ENCODE results near the gene EDA. TPM values are rescaled to one million over a fixed set of nuclear protein-coding genes. Genes with fewer than 3 reads are reported as not detected.

Gene EDA
- total RNA-seq, 4 donors from 2014 or later = 2.8 to 11.7 (median 7.1) TPM

- WGBS, 2 donors (ENCODE audit: low coverage in 1 of 2) = 74 to 80% methylated on average over 1 to 4 of the region's 4 CpGs
- peak; percentile 23 for ATAC-seq
- H3K36me3 ChIP-seq = no peaks in the 10 kb centered on the region
- H3K4me1 ChIP-seq = no peaks in the 10 kb centered on the region
- H3K4me3 ChIP-seq = no peak overlapping the region
- TF ChIP-seq POLR2A (IDR thresholded peaks at IDR 0.05) = no peak
- no peak overlapping the region for H3K27ac ChIP-seq
- no peaks in the 10 kb centered on the region for H3K9me3 ChIP-seq
- no peaks in the 10 kb centered on the region for H3K27me3 ChIP-seq
Observed at GRCh38 chrX:70044541-70045245, 428.8 kb downstream of the EDA start.

- H3K4me1 ChIP-seq = no peaks in the 10 kb centered on the region
- no peak overlapping the region for H3K27ac ChIP-seq
- no peak overlapping the region for H3K4me3 ChIP-seq
- H3K27me3 ChIP-seq = no peaks in the 10 kb centered on the region
- H3K36me3 ChIP-seq = no peaks in the 10 kb centered on the region
- TF ChIP-seq EP300 (IDR thresholded peaks at IDR 0.05) (no peak), POLR2AphosphoS5 (IDR thresholded peaks at IDR 0.05) (no peak), POLR2A (IDR thresholded peaks at IDR 0.05) (no peak), CTCF (IDR thresholded peaks at IDR 0.05) (no peak)
- ATAC-seq = no peak
- H3K9me3 ChIP-seq = no peaks in the 10 kb centered on the region
Observed at GRCh38 chrX:70046978-70047377, 431.1 kb downstream of the EDA start.

- ATAC-seq = no peak
- Histone ChIP-seq H3K36me3 (no peaks in the 10 kb centered on the region), H3K27ac (no peak overlapping the region), H3K4me1 (no peaks in the 10 kb centered on the region), H3K27me3 (no peaks in the 10 kb centered on the region), H3K4me3 (no peak overlapping the region), H3K9me3 (no peaks in the 10 kb centered on the region)
- TF ChIP-seq CTCF (IDR thresholded peaks at IDR 0.05) (no peak), EP300 (IDR thresholded peaks at IDR 0.05) (no peak), POLR2AphosphoS5 (IDR thresholded peaks at IDR 0.05) (no peak), POLR2A (IDR thresholded peaks at IDR 0.05) (no peak)
- 77% methylated on average over 3 of the region's 3 CpGs; no CpG with 5 or more reads in 1 of the 2 donors for WGBS, 2 donors (ENCODE audit: low coverage in 1 of 2)
Observed at GRCh38 chrX:70049406-70049805, 433.5 kb downstream of the EDA start.

GRCh38 chrX:70049925-70050324, 434.0 kb downstream of the EDA start, which contains the start of gene AWAT2:
AWAT2 (minus strand) TSS chrX:70049938; CDS start chrX:70049932, 6 bp downstream.
- WGBS, 2 donors (ENCODE audit: low coverage in 1 of 2) = 73% methylated on average over 2 of the region's 4 CpGs; no CpG with 5 or more reads in 1 of the 2 donors
- Histone ChIP-seq H3K27me3 (no peaks in the 10 kb centered on the region), H3K36me3 (no peaks in the 10 kb centered on the region), H3K9me3 (no peaks in the 10 kb centered on the region), H3K27ac (no peak within 1 kb of the TSS), H3K4me1 (no peaks in the 10 kb centered on the region), H3K4me3 (no peak within 1 kb of the TSS)
- TF ChIP-seq EP300 (IDR thresholded peaks at IDR 0.05) (no peak), CTCF (IDR thresholded peaks at IDR 0.05) (no peak), POLR2A (IDR thresholded peaks at IDR 0.05) (no peak)
- ATAC-seq = no peak

- Histone ChIP-seq H3K4me3 (no peak overlapping the region), H3K9me3 (no peaks in the 10 kb centered on the region), H3K27me3 (no peaks in the 10 kb centered on the region), H3K36me3 (no peaks in the 10 kb centered on the region), H3K4me1 (no peaks in the 10 kb centered on the region), H3K27ac (no peak overlapping the region)
- 77 to 78% methylated on average over 3 to 6 of the region's 11 CpGs for WGBS, 2 donors (ENCODE audit: low coverage in 1 of 2)
- TF ChIP-seq CTCF (IDR thresholded peaks at IDR 0.05) = no peak
- no peak for TF ChIP-seq EP300 (IDR thresholded peaks at IDR 0.05)
- TF ChIP-seq POLR2AphosphoS5 (IDR thresholded peaks at IDR 0.05) = no peak
- TF ChIP-seq POLR2A (IDR thresholded peaks at IDR 0.05) = no peak
- ATAC-seq = no peak
Observed at GRCh38 chrX:70052895-70053615, 437.1 kb downstream of the EDA start.
